Common myeloid progenitor, CD34-positive (primary cell): ENCODE data around the gene SOCS7.
"Not testable (repeated sequence)": the region's sequence is repeated elsewhere in the genome, so short reads cannot be mapped to it uniquely, and the experiment has no call there.

Experiments
- CTCF ChIA-PET: fragments of 350-600 bp; sonication (Branson Sonifier 250); formaldehyde crosslinking; loops from one replicate; lab custom pipeline; 2021; ENCODE audit warnings: antibody characterized with exemption; lab: Charles Lee
- POLR2A ChIA-PET: fragments of 350-600 bp; sonication (Branson Sonifier 250); formaldehyde crosslinking; loops from one replicate; lab custom pipeline; 2021; ENCODE audit warnings: antibody characterized with exemption; lab: Charles Lee
- DNase-seq, 3 donors: peaks; one replicate each; pipeline versions ENCODE4 v3.0.0 to v3.0.0-alpha.2; 2013
- H3K27ac ChIP-seq, 2 experiments: 1 replicate in 1 of 2; 2 replicates in 1 of 2; pipeline ENCODE4 v1.7.0; 2013; ENCODE audit warnings: inconsistent platforms in 2 of 2, low read length in 2 of 2, mild to moderate bottlenecking in 2 of 2, low read depth in 1 of 2, moderate library complexity in 1 of 2; ENCODE audit not compliant: severe bottlenecking in 2 of 2, insufficient read depth in 1 of 2, poor library complexity in 1 of 2
- H3K27me3 ChIP-seq, 5 experiments: replicated peaks in 2 of 5; 1 replicate in 3 of 5; 2 replicates in 2 of 5; pipeline versions ENCODE4 v1.6.1 to v1.7.0; 2013; ENCODE audit warnings: low read length in 4 of 5, mild to moderate bottlenecking in 2 of 5, moderate library complexity in 2 of 5, inconsistent platforms in 1 of 5; ENCODE audit not compliant: insufficient read depth in 5 of 5, control insufficient read depth in 4 of 5
- H3K36me3 ChIP-seq, 4 experiments: 1 replicate in 2 of 4; 2 replicates in 2 of 4; pipeline versions ENCODE4 v1.6.1 to v1.7.0; 2013; ENCODE audit warnings: low read length in 3 of 4, control low read depth in 1 of 4, mild to moderate bottlenecking in 1 of 4; ENCODE audit not compliant: control insufficient read depth in 4 of 4, insufficient read depth in 4 of 4
- H3K4me1 ChIP-seq, 4 experiments: 1 replicate in 3 of 4; 2 replicates in 1 of 4; pipeline versions ENCODE4 v1.6.1 to v1.7.1; 2013; ENCODE audit warnings: low read length in 3 of 4, mild to moderate bottlenecking in 3 of 4, control low read depth in 1 of 4, inconsistent platforms in 1 of 4, moderate library complexity in 1 of 4; ENCODE audit not compliant: control insufficient read depth in 4 of 4, insufficient read depth in 4 of 4; ENCODE audit errors: control extremely low read depth in 1 of 4
- H3K4me3 ChIP-seq, 7 experiments: 1 replicate in 4 of 7; 2 replicates in 3 of 7; pipeline versions ENCODE4 v1.5.1 to v1.7.0; 2013; ENCODE audit warnings: mild to moderate bottlenecking in 7 of 7, low read length in 6 of 7, moderate library complexity in 6 of 7, inconsistent platforms in 2 of 7, low read depth in 2 of 7, control low read depth in 1 of 7; ENCODE audit not compliant: insufficient read depth in 4 of 7, control insufficient read depth in 1 of 7; ENCODE audit errors: extremely low read depth in 1 of 7
- H3K9me3 ChIP-seq, 5 experiments: 1 replicate in 4 of 5; 2 replicates in 1 of 5; pipeline versions ENCODE4 v1.6.1 to v1.7.1; 2013; ENCODE audit warnings: low read length in 4 of 5, mild to moderate bottlenecking in 2 of 5, inconsistent platforms in 1 of 5, low read depth in 1 of 5, moderate library complexity in 1 of 5; ENCODE audit not compliant: control insufficient read depth in 4 of 5, insufficient read depth in 2 of 5; ENCODE audit errors: control extremely low read depth in 1 of 5
- WGBS: methylation state at CpG from one replicate; pipeline ENCODE4 v1.1.5; 2013; ENCODE audit not compliant: insufficient coverage; 5-methylcytosine and 5-hydroxymethylcytosine counted together

The SOCS7 gene

GRCh38 chr17:38437313-38437712 lies 85.7 kb downstream of the SOCS7 start:
- 90% methylated on average over 1 of the region's 1 CpG for WGBS
- DNase-seq, H3K27me3 ChIP-seq, H3K36me3 ChIP-seq, H3K9me3 ChIP-seq, POLR2A ChIA-PET, H3K27ac ChIP-seq, H3K4me1 ChIP-seq, H3K4me3 ChIP-seq: not testable (repeated sequence)
- CTCF ChIA-PET = interaction anchor here (0.6 to 2.2 kb wide), 3 partner anchors 8 to 14 kb away, joined by 3 to 6 read pairs (median 5); no protein-coding TSS in a partner anchor

GRCh38 chr17:38439436-38439835 lies 87.8 kb downstream of the SOCS7 start:
- POLR2A ChIA-PET = interaction anchor here (1.5 kb wide), 1 partner anchor 11 kb away, joined by 5 read pairs; the partner anchor contains the start of gene ARHGAP23
- H3K4me1 ChIP-seq = peaks cover 0 to 13% (median 12%) of the 10 kb centered on the region in 4 experiments
- CTCF ChIA-PET = interaction anchor here (1.0 to 1.6 kb wide), 3 partner anchors 16 to 91 kb away, joined by 3 to 4 read pairs (median 4); no protein-coding TSS in a partner anchor
- no peak overlapping the region for H3K4me3 ChIP-seq
- 94% methylated on average over 3 of the region's 5 CpGs for WGBS
- H3K9me3 ChIP-seq = no peaks in the 10 kb centered on the region
- peaks cover 0 to 8% (median 0%) of the 10 kb centered on the region in 4 experiments for H3K36me3 ChIP-seq
- no peaks in the 10 kb centered on the region for H3K27me3 ChIP-seq
- DNase-seq = no peak
- no peak overlapping the region for H3K27ac ChIP-seq

- POLR2A ChIA-PET = interaction anchor here (1.5 kb wide), 1 partner anchor 13 kb away, joined by 5 read pairs; the partner anchor contains the start of gene ARHGAP23
- Histone ChIP-seq H3K27ac (no peak overlapping the region), H3K27me3 (no peaks in the 10 kb centered on the region), H3K36me3 (peaks cover 0 to 8% (median 0%) of the 10 kb centered on the region in 4 experiments), H3K9me3 (no peaks in the 10 kb centered on the region), H3K4me3 (no peak overlapping the region), H3K4me1 (peaks cover 0 to 13% (median 12%) of the 10 kb centered on the region in 4 experiments)
- WGBS = 98% methylated on average over 9 of the region's 16 CpGs
- DNase-seq = no peak
- CTCF ChIA-PET = interaction anchor here (0.9 to 4.8 kb wide), 6 partner anchors 9 to 61 kb away, joined by 3 to 35 read pairs (median 4); no protein-coding TSS in a partner anchor
Observed at GRCh38 chr17:38440614-38441397, 89.2 kb downstream of the SOCS7 start.

GRCh38 chr17:38441429-38442061 lies 89.9 kb downstream of the SOCS7 start:
- no peaks in the 10 kb centered on the region for H3K9me3 ChIP-seq
- WGBS = 84% methylated on average over 5 of the region's 9 CpGs
- CTCF ChIA-PET = interaction anchor here (1.0 to 4.8 kb wide), 5 partner anchors 10 to 61 kb away, joined by 3 to 35 read pairs (median 10); no protein-coding TSS in a partner anchor
- peaks cover 0 to 13% (median 12%) of the 10 kb centered on the region in 4 experiments for H3K4me1 ChIP-seq
- H3K27me3 ChIP-seq = no peaks in the 10 kb centered on the region
- no peak overlapping the region for H3K4me3 ChIP-seq
- POLR2A ChIA-PET = interaction anchor here (0.5 to 0.7 kb wide), 2 partner anchors 15 to 367 kb away, joined by 4 to 5 read pairs; no protein-coding TSS in a partner anchor
- H3K27ac ChIP-seq = no peak overlapping the region
- peaks cover 0 to 8% (median 0%) of the 10 kb centered on the region in 4 experiments for H3K36me3 ChIP-seq
- no peak for DNase-seq

GRCh38 chr17:38442548-38442947 lies 90.9 kb downstream of the SOCS7 start:
- peaks cover 0 to 16% (median 14%) of the 10 kb centered on the region in 4 experiments for H3K4me1 ChIP-seq

GRCh38 chr17:38443356-38444031 lies 91.8 kb downstream of the SOCS7 start:
- ChIA-PET POLR2A (no interaction called here), CTCF (interaction anchor here (1.0 to 4.8 kb wide), 9 partner anchors 12 to 225 kb away, joined by 3 to 35 read pairs (median 5); no protein-coding TSS in a partner anchor)
- Histone ChIP-seq H3K27me3 (no peaks in the 10 kb centered on the region), H3K4me3 (no peak overlapping the region), H3K9me3 (no peaks in the 10 kb centered on the region), H3K27ac (no peak overlapping the region), H3K36me3 (peaks cover 0 to 8% (median 0%) of the 10 kb centered on the region in 4 experiments), H3K4me1 (peaks cover 0 to 24% (median 24%) of the 10 kb centered on the region in 4 experiments)
- 78% methylated on average over 4 of the region's 7 CpGs for WGBS
- DNase-seq = no peak

More at GRCh38 chr17:38442548-38442947, 90.9 kb downstream of the SOCS7 start:
- POLR2A ChIA-PET = interaction anchor here (0.5 kb wide), 1 partner anchor 366 kb away, joined by 4 read pairs; no protein-coding TSS in a partner anchor
- Histone ChIP-seq H3K27me3 (no peaks in the 10 kb centered on the region), H3K9me3 (no peaks in the 10 kb centered on the region), H3K36me3 (peaks cover 0 to 8% (median 0%) of the 10 kb centered on the region in 4 experiments), H3K4me3 (no peak overlapping the region), H3K27ac (no peak overlapping the region)
- no peak for DNase-seq
- CTCF ChIA-PET = interaction anchor here (1.0 to 4.8 kb wide), 7 partner anchors 11 to 41 kb away, joined by 3 to 35 read pairs (median 8); no protein-coding TSS in a partner anchor
- WGBS = 94% methylated on average over 4 of the region's 4 CpGs
